Keratinocyte (primary cell): ENCODE results near the gene SMG9. TPM values are rescaled to one million over a fixed set of nuclear protein-coding genes. Genes with fewer than 3 reads are reported as not detected.

ENCODE experiments used
- DNase-seq: peaks from one replicate; pipeline ENCODE4 v3.0.0-alpha.2; 2011; ENCODE audit warnings: low read depth, missing footprints, low spot score
- FAIRE-seq: peaks from 2 replicates; lab custom pipeline; 2011; peaks lifted over from hg19 to GRCh38; lab: Jason Lieb, UNC
- H2AFZ ChIP-seq: 2 replicates; pipeline ENCODE4 v1.6.0; 2012; ENCODE audit warnings: low read length, control low read depth, inconsistent platforms; ENCODE audit not compliant: control insufficient read depth
- H3K27ac ChIP-seq: 2 replicates; pipeline ENCODE4 v1.5.1; 2011; ENCODE audit warnings: low read length; ENCODE audit not compliant: control insufficient read depth, insufficient read depth
- H3K27me3 ChIP-seq: 3 replicates; pipeline ENCODE4 v1.6.0; 2011; ENCODE audit warnings: low read length; ENCODE audit not compliant: control insufficient read depth, insufficient read depth; ENCODE audit errors: extremely low read depth
- H3K36me3 ChIP-seq, 2 experiments: 2 replicates in 1 of 2; 3 replicates in 1 of 2; pipeline ENCODE4 v1.5.1; 2011; ENCODE audit warnings: low read length in 2 of 2, mild to moderate bottlenecking in 1 of 2; ENCODE audit not compliant: control insufficient read depth in 2 of 2, insufficient read depth in 2 of 2; ENCODE audit errors: extremely low read depth in 1 of 2
- H3K4me1 ChIP-seq: 3 replicates; pipeline ENCODE4 v1.5.1; 2011; ENCODE audit warnings: low read length; ENCODE audit not compliant: control insufficient read depth, insufficient read depth; ENCODE audit errors: extremely low read depth
- H3K4me2 ChIP-seq: 3 replicates; pipeline ENCODE4 v1.6.0; 2011; ENCODE audit warnings: low read depth, low read length; ENCODE audit not compliant: control insufficient read depth, insufficient read depth; ENCODE audit errors: extremely low read depth
- H3K4me3 ChIP-seq, 3 experiments: fragments of 200-600 bp in 1 of 3; sonication (generic) in 1 of 3; 2 replicates in 2 of 3; 3 replicates in 1 of 3; pipeline ENCODE4 v1.5.1; 2011 to 2016; ENCODE audit warnings: low read length in 3 of 3, mild to moderate bottlenecking in 3 of 3, control low read depth in 2 of 3, inconsistent platforms in 1 of 3, low read depth in 1 of 3, mixed read lengths in 1 of 3, mixed run types in 1 of 3, moderate library complexity in 1 of 3; ENCODE audit not compliant: control insufficient read depth in 2 of 3, insufficient read depth in 2 of 3; ENCODE audit errors: extremely low read depth in 1 of 3
- H3K79me2 ChIP-seq: 2 replicates; pipeline ENCODE4 v1.6.0; 2012; ENCODE audit warnings: low read length; ENCODE audit not compliant: control insufficient read depth, insufficient read depth
- H3K9ac ChIP-seq: 3 replicates; pipeline ENCODE4 v1.6.0; 2011; ENCODE audit warnings: low read length; ENCODE audit not compliant: control insufficient read depth, insufficient read depth; ENCODE audit errors: extremely low read depth
- H3K9me1 ChIP-seq: 3 replicates; pipeline ENCODE4 v1.6.0; 2011; ENCODE audit warnings: low read length; ENCODE audit not compliant: control insufficient read depth, insufficient read depth; ENCODE audit errors: extremely low read depth
- H3K9me3 ChIP-seq: 2 replicates; pipeline ENCODE4 v1.5.1; 2012; ENCODE audit warnings: low read depth, low read length; ENCODE audit not compliant: control insufficient read depth
- H4K20me1 ChIP-seq: 3 replicates; pipeline ENCODE4 v1.6.0; 2011; ENCODE audit warnings: low read length; ENCODE audit not compliant: control insufficient read depth, insufficient read depth; ENCODE audit errors: extremely low read depth
- EZH2 ChIP-seq: IDR thresholded peaks from one replicate; pipeline ENCODE4 v1.6.1; 2012; ENCODE audit warnings: inconsistent platforms, mild to moderate bottlenecking, low read length, moderate library complexity
- dilution Hi-C: fragments of 300-500 bp; cut with MboI; formaldehyde crosslinking; loops from one replicate; pipeline ENCODE4 v1.7.0; 2020; ENCODE audit warnings: low sequenced_read_pairs; ENCODE audit not compliant: extremely low pct_ligation_motif_present
- polyA plus RNA-seq, 5 experiments: library from polyadenylated mRNA; depleted of rRNA in 3 of 5; stranded (reverse) in 3 of 5; stranded (forward) in 1 of 5; unstranded in 1 of 5; fragments of >200 nt; gene quantifications; 1 replicate in 1 of 5; 2 replicates in 3 of 5; 3 replicates in 1 of 5; pipeline versions ENCODE4 v1.2.1 to v1.2.3, GENCODE V29; 2011 to 2012; ENCODE audit warnings: missing spikeins in 2 of 5, low read depth in 1 of 5, low replicate concordance in 1 of 5
- TF ChIP-seq, protein P1 (sequence below), 3 experiments: IDR thresholded peaks in 1 of 3; conservative IDR thresholded peaks in 1 of 3; optimal IDR thresholded peaks in 1 of 3; 2 replicates in 2 of 3; 3 replicates in 1 of 3; pipeline versions ENCODE3 to v1.5.1; 2011; ENCODE audit warnings: low read length in 3 of 3, mild to moderate bottlenecking in 3 of 3, moderate library complexity in 2 of 3, control low read depth in 1 of 3, inconsistent platforms in 1 of 3; ENCODE audit not compliant: insufficient read depth in 2 of 3; ENCODE audit errors: extremely low read depth in 1 of 3

The SMG9 gene
- polyA plus RNA-seq, 1 donor (not counting 4 experiments of a cell fraction or from before 2014, with no cell fraction given), result 15.6 TPM

DNA sequence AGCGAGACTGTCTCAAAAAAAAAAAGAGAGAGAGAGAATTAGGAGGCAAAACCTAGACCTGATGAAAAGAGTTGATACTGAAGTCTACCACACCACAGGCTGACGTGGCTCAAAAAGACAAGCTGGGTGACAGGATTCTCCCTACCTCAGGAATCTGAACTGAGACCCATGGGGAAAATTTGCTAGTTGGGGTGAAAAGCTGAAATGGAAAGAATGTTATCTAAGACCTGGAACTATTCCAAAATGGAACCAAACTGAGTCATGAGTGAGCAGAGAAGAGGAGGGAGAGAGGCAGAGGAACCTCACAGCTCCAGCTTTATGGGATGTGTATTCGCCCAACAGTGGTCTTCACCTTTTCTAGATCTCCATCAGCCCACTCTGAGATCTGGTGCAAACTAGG lies 11.7 kb downstream of the SMG9 start:
- dilution Hi-C loops, result no loop called here
- no peak for DNase-seq
- Histone ChIP-seq H3K9me3 (no peaks in the 10 kb centered on the region), H2AFZ (no peak overlapping the region), H3K27me3 (no peaks in the 10 kb centered on the region), H3K79me2 (no peaks in the 10 kb centered on the region), H3K4me2 (no peak overlapping the region), H3K36me3 (peaks cover 34 to 58% of the 10 kb centered on the region in 2 experiments), H4K20me1 (no peaks in the 10 kb centered on the region), H3K9ac (no peak overlapping the region), H3K27ac (no peak overlapping the region), H3K9me1 (no peaks in the 10 kb centered on the region), H3K4me3 (no peak overlapping the region), H3K4me1 (peaks cover 19% of the 10 kb centered on the region)
- FAIRE-seq, result no peak
- TF ChIP-seq, protein P1, sequence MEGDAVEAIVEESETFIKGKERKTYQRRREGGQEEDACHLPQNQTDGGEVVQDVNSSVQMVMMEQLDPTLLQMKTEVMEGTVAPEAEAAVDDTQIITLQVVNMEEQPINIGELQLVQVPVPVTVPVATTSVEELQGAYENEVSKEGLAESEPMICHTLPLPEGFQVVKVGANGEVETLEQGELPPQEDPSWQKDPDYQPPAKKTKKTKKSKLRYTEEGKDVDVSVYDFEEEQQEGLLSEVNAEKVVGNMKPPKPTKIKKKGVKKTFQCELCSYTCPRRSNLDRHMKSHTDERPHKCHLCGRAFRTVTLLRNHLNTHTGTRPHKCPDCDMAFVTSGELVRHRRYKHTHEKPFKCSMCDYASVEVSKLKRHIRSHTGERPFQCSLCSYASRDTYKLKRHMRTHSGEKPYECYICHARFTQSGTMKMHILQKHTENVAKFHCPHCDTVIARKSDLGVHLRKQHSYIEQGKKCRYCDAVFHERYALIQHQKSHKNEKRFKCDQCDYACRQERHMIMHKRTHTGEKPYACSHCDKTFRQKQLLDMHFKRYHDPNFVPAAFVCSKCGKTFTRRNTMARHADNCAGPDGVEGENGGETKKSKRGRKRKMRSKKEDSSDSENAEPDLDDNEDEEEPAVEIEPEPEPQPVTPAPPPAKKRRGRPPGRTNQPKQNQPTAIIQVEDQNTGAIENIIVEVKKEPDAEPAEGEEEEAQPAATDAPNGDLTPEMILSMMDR (optimal IDR thresholded peaks at IDR 0.05 in 1 of 3, IDR thresholded peaks at IDR 0.05 in 1 of 3, conservative IDR thresholded peaks at IDR 0.05 in 1 of 3; ENCODE audit: extremely low read depth in 1 of 3, insufficient read depth in 2 of 3, low read length in 3 of 3), result no peak
- TF ChIP-seq EZH2, result no peak

- no peak overlapping the region for H3K27ac ChIP-seq
- FAIRE-seq, result no peak
- peaks cover 42 to 61% of the 10 kb centered on the region in 2 experiments for H3K36me3 ChIP-seq
- H3K4me1 ChIP-seq, result peaks cover 19% of the 10 kb centered on the region
- DNase-seq, result no peak
- no peak overlapping the region for H3K4me2 ChIP-seq
- H3K27me3 ChIP-seq, result no peaks in the 10 kb centered on the region
- H3K9me1 ChIP-seq, result no peaks in the 10 kb centered on the region
- dilution Hi-C loops, result no loop called here
- TF ChIP-seq EZH2, result no peak
- TF ChIP-seq, protein P1 (optimal IDR thresholded peaks at IDR 0.05 in 1 of 3, IDR thresholded peaks at IDR 0.05 in 1 of 3, conservative IDR thresholded peaks at IDR 0.05 in 1 of 3; ENCODE audit: extremely low read depth in 1 of 3, insufficient read depth in 2 of 3, low read length in 3 of 3), result no peak
- no peak overlapping the region for H3K4me3 ChIP-seq
- H3K79me2 ChIP-seq, result no peaks in the 10 kb centered on the region
- H4K20me1 ChIP-seq, result no peaks in the 10 kb centered on the region
- H2AFZ ChIP-seq, result no peak overlapping the region
- H3K9ac ChIP-seq, result no peak overlapping the region
- H3K9me3 ChIP-seq, result no peaks in the 10 kb centered on the region
Measured at GRCh38 chr19:43741075-43741825, 13.5 kb downstream of the SMG9 start.
